ENCODE measurements around the gene PARVA.

GRCh38 chr11:12420040-12420439 lies 42.7 kb downstream of the PARVA start:
- TF ChIP-seq, protein P1, sequence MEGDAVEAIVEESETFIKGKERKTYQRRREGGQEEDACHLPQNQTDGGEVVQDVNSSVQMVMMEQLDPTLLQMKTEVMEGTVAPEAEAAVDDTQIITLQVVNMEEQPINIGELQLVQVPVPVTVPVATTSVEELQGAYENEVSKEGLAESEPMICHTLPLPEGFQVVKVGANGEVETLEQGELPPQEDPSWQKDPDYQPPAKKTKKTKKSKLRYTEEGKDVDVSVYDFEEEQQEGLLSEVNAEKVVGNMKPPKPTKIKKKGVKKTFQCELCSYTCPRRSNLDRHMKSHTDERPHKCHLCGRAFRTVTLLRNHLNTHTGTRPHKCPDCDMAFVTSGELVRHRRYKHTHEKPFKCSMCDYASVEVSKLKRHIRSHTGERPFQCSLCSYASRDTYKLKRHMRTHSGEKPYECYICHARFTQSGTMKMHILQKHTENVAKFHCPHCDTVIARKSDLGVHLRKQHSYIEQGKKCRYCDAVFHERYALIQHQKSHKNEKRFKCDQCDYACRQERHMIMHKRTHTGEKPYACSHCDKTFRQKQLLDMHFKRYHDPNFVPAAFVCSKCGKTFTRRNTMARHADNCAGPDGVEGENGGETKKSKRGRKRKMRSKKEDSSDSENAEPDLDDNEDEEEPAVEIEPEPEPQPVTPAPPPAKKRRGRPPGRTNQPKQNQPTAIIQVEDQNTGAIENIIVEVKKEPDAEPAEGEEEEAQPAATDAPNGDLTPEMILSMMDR (conservative IDR thresholded peaks at IDR 0.05): no peak
- no peak for TF ChIP-seq EZH2 (IDR thresholded peaks at IDR 0.05; ENCODE audit: low read depth)
